Gastroesophageal sphincter (tissue), 4 donors: ENCODE data around the gene CDH13. TPM values are rescaled to one million over a fixed set of nuclear protein-coding genes. Genes with fewer than 3 reads are reported as not detected.

ENCODE experiments used
- ATAC-seq: fragments of 150-250 bp; one replicate; pipeline ENCODE4 v1.9.1; 2016; ENCODE audit warnings: mild to moderate bottlenecking, moderate library complexity
- H3K27ac ChIP-seq, 4 donors: fragments of 200-600 bp; sonication (generic) in 3 of 4; 1 replicate in 3 of 4; 2 replicates in 1 of 4; pipeline ENCODE4 v1.5.1; 2016 to 2019
- H3K27me3 ChIP-seq: fragments of 200-600 bp; sonication (generic); one replicate; pipeline ENCODE4 v1.5.1; 2019
- H3K36me3 ChIP-seq, 2 donors: fragments of 200-600 bp; sonication (generic); one replicate each; pipeline ENCODE4 v1.5.1; 2019; ENCODE audit warnings: control low read depth in 1 of 2
- H3K4me1 ChIP-seq, 3 donors: fragments of 200-600 bp; sonication (generic); 1 replicate in 2 of 3; 2 replicates in 1 of 3; pipeline ENCODE4 v1.5.1; 2016 to 2019; ENCODE audit warnings: control low read depth in 2 of 3
- H3K4me3 ChIP-seq, 2 donors: fragments of 200-600 bp; sonication (generic); one replicate each; pipeline ENCODE4 v1.5.1; 2019; ENCODE audit warnings: mild to moderate bottlenecking in 1 of 2, moderate library complexity in 1 of 2
- H3K9me3 ChIP-seq, 3 donors: fragments of 200-600 bp; sonication (generic); one replicate each; pipeline ENCODE4 v1.5.1; 2017 to 2019; ENCODE audit warnings: control low read depth in 2 of 3
- EP300 ChIP-seq: sonication (generic); formaldehyde crosslinking; IDR thresholded peaks from one replicate; pipeline ENCODE4 v1.6.1; 2017; ENCODE audit warnings: antibody characterized with exemption, mild to moderate bottlenecking
- POLR2A ChIP-seq, 2 donors: fragments of 450-650 bp; IDR thresholded peaks; one replicate each; pipeline ENCODE4 v1.6.1; 2017; ENCODE audit warnings: antibody characterized with exemption in 2 of 2, mild to moderate bottlenecking in 2 of 2, moderate library complexity in 1 of 2
- POLR2AphosphoS5 ChIP-seq: sonication (generic); formaldehyde crosslinking; IDR thresholded peaks from one replicate; pipeline ENCODE4 v1.6.1; 2017; ENCODE audit warnings: antibody characterized with exemption
- WGBS, 2 donors: methylation state at CpG; one replicate each; pipeline ENCODE4 v1.1.5; 2018; ENCODE audit warnings: low coverage in 1 of 2; 5-methylcytosine and 5-hydroxymethylcytosine counted together
- total RNA-seq, 4 donors: library from RNA; depleted of rRNA; stranded (reverse); fragments of >200 nt; gene quantifications; one replicate each; pipeline ENCODE4 v1.1.0, GENCODE V29; 2016
- TF ChIP-seq, protein P1 (sequence below), 4 experiments: fragments of 200-600 bp in 2 of 4; fragments of 450-650 bp in 2 of 4; sonication (generic) in 1 of 4; IDR thresholded peaks; one replicate each; pipeline ENCODE4 v1.5.1; 2017 to 2019; ENCODE audit warnings: antibody characterized with exemption in 4 of 4, mild to moderate bottlenecking in 2 of 4, moderate library complexity in 2 of 4

Gene CDH13
- total RNA-seq, 4 donors from 2014 or later, result 4.2 to 22.3 (median 11.4) TPM

DNA sequence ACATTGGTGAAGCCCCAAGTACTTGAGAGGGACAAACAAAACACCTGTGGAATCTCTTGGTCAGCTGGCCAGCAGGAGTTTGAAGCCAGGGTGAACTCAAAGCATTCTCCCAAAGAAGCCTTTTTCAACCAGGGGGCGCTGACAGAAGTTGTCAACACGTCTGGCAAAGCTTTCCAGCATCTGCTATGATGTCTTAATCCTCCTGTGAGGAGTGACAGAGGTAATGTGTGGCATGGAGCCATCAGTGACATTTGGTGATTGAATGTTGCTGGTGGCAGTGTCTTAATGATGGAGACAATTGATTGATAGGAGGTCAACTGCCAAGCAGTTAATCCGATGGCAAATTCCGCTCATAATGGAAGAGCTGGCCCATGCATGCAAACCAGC lies 923.4 kb downstream of the CDH13 start:
- no peak for ATAC-seq
- Histone ChIP-seq H3K4me1 (no peaks in the 10 kb centered on the region), H3K36me3 (no peaks in the 10 kb centered on the region), H3K9me3 (no peaks in the 10 kb centered on the region), H3K27ac (no peak overlapping the region), H3K4me3 (no peak overlapping the region), H3K27me3 (peaks cover 15% of the 10 kb centered on the region)
- TF ChIP-seq, protein P1, sequence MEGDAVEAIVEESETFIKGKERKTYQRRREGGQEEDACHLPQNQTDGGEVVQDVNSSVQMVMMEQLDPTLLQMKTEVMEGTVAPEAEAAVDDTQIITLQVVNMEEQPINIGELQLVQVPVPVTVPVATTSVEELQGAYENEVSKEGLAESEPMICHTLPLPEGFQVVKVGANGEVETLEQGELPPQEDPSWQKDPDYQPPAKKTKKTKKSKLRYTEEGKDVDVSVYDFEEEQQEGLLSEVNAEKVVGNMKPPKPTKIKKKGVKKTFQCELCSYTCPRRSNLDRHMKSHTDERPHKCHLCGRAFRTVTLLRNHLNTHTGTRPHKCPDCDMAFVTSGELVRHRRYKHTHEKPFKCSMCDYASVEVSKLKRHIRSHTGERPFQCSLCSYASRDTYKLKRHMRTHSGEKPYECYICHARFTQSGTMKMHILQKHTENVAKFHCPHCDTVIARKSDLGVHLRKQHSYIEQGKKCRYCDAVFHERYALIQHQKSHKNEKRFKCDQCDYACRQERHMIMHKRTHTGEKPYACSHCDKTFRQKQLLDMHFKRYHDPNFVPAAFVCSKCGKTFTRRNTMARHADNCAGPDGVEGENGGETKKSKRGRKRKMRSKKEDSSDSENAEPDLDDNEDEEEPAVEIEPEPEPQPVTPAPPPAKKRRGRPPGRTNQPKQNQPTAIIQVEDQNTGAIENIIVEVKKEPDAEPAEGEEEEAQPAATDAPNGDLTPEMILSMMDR (IDR thresholded peaks at IDR 0.05), result no peak
- TF ChIP-seq POLR2A (IDR thresholded peaks at IDR 0.05), result no peak
- TF ChIP-seq EP300, result no peak
- no peak for TF ChIP-seq POLR2AphosphoS5
- WGBS, 2 donors, result 40 to 83% methylated on average over 1 to 3 of the region's 4 CpGs

DNA sequence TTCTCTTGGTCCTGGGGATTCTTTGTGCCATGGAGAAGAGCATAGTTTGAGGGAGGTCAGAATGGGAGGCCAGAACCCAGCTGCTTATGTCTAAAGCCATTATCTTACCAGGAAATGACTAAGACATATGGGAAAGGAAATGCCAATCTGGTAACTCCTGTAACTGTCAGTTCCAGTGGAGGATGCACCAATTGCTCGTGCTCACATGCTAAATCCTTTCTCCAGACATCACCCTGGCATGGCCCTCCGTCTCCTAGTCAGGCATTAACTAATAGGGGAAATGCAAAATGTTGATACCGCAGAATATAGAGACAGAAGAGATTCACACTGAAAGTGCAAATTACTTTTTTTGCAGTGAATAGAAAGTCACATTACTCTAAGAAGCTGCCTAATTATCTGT lies 925.5 kb downstream of the CDH13 start:
- H3K36me3 ChIP-seq, result no peaks in the 10 kb centered on the region
- no peak for ATAC-seq
- H3K27ac ChIP-seq, result no peak overlapping the region
- no peaks in the 10 kb centered on the region for H3K9me3 ChIP-seq
- peaks cover 11% of the 10 kb centered on the region for H3K27me3 ChIP-seq
- H3K4me3 ChIP-seq, result no peak overlapping the region
- H3K4me1 ChIP-seq, result no peaks in the 10 kb centered on the region
- 60 to 90% methylated on average over 2 to 3 of the region's 3 CpGs for WGBS, 2 donors
- TF ChIP-seq EP300 (no peak), POLR2A (IDR thresholded peaks at IDR 0.05) (no peak), POLR2AphosphoS5 (no peak)
- TF ChIP-seq, protein P1 (IDR thresholded peaks at IDR 0.05), result no peak

DNA sequence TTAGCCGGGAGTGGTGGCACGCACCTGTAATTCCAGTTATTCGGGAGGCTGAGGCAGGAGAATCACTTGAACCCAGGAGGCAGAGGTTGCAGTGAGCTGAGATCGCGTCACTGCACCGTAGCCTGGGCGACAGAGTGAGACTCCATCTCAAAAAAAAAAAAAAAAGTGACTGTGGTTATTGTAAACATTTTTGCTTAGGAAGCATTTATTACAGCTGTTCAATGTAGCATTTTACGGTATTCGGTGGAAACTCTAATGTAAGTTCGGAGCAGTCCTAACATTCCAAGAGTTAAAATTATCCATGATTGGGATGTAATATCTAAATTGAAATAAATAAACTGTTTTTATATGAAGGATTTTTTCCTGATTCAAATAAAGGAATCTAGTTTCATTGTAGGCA lies 926.2 kb downstream of the CDH13 start:
- Histone ChIP-seq H3K36me3 (no peaks in the 10 kb centered on the region), H3K27me3 (peaks cover 10% of the 10 kb centered on the region), H3K4me1 (no peaks in the 10 kb centered on the region), H3K27ac (no peak overlapping the region), H3K4me3 (no peak overlapping the region), H3K9me3 (no peaks in the 10 kb centered on the region)
- TF ChIP-seq POLR2A (IDR thresholded peaks at IDR 0.05) (no peak), EP300 (no peak), POLR2AphosphoS5 (no peak)
- TF ChIP-seq, protein P1 (IDR thresholded peaks at IDR 0.05), result no peak
- 71 to 100% methylated on average over 3 to 7 of the region's 10 CpGs for WGBS, 2 donors
- no peak for ATAC-seq

DNA sequence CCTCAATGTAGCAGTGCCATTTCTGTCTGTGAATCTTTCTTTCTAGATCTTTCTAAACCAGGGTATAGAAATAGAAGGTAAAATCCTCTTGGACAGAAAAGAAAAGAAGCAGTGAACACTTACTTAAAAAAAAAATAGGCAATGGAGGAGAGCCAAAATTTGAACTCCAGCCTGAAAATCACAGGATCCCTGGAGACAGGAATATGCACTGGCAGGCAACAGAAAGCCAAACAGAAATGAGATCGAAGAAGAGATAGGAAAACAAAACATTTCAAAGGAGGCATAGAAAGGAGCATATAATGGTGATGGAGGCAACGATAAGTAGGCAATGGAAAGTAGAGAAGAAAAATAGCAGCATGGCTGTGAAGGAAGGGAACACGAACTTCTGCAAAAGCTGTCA lies 927.3 kb downstream of the CDH13 start:
- 28 to 50% methylated on average over 2 to 3 of the region's 3 CpGs for WGBS, 2 donors
- H3K4me3 ChIP-seq, result no peak overlapping the region
- peaks cover 6% of the 10 kb centered on the region for H3K27me3 ChIP-seq
- H3K36me3 ChIP-seq, result no peaks in the 10 kb centered on the region
- TF ChIP-seq EP300, result no peak
- TF ChIP-seq, protein P1 (IDR thresholded peaks at IDR 0.05), result no peak
- TF ChIP-seq POLR2A (IDR thresholded peaks at IDR 0.05), result no peak
- TF ChIP-seq POLR2AphosphoS5, result no peak
- H3K27ac ChIP-seq, result no peak overlapping the region
- H3K9me3 ChIP-seq, result no peaks in the 10 kb centered on the region
- ATAC-seq, result no peak
- no peaks in the 10 kb centered on the region for H3K4me1 ChIP-seq

DNA sequence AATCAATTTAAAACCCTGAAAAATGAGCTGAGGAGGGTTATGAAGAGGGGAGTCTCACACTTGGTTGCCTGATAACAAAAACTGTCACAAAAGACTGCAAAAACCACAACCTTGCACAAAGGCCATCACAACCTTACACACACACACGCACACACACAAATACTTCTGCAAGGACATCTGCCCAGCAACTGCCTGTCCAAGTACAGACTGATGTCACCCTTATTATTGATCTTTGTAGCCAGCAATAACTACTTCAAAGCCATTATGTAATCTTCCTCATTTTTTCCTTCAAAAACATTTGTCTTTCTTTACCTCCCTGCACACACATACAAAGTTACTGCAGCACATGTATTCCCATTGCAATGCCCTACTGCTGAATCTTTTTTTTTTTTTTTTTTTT lies 927.8 kb downstream of the CDH13 start:
- no peak overlapping the region for H3K4me3 ChIP-seq
- no peaks in the 10 kb centered on the region for H3K36me3 ChIP-seq
- H3K27ac ChIP-seq, result no peak overlapping the region
- no peaks in the 10 kb centered on the region for H3K4me1 ChIP-seq
- TF ChIP-seq, protein P1 (IDR thresholded peaks at IDR 0.05), result no peak
- H3K9me3 ChIP-seq, result no peaks in the 10 kb centered on the region
- peaks cover 6% of the 10 kb centered on the region for H3K27me3 ChIP-seq
- 79 to 87% methylated on average over 1 of the region's 1 CpG for WGBS, 2 donors
- ATAC-seq, result no peak
